IPS-15b (cell line): ENCODE data around the gene DOCK1.

Source experiments
- H3K27me3 ChIP-seq: one replicate; pipeline ENCODE4 v1.6.1; 2013; ENCODE audit warnings: low read length; ENCODE audit not compliant: control insufficient read depth, insufficient read depth
- H3K36me3 ChIP-seq: one replicate; pipeline ENCODE4 v1.6.1; 2013; ENCODE audit warnings: low read length; ENCODE audit not compliant: control insufficient read depth, insufficient read depth
- H3K4me1 ChIP-seq: one replicate; pipeline ENCODE4 v1.6.1; 2013; ENCODE audit warnings: mild to moderate bottlenecking, low read length; ENCODE audit not compliant: control insufficient read depth, insufficient read depth
- H3K4me3 ChIP-seq: one replicate; pipeline ENCODE4 v1.5.1; 2013; ENCODE audit warnings: low read depth, low read length
- H3K9ac ChIP-seq: one replicate; pipeline ENCODE4 v1.6.1; 2013; ENCODE audit warnings: low read depth, mild to moderate bottlenecking, low read length
- H3K9me3 ChIP-seq: one replicate; pipeline ENCODE4 v1.6.1; 2013; ENCODE audit warnings: mild to moderate bottlenecking, low read length; ENCODE audit not compliant: control insufficient read depth, insufficient read depth

Gene DOCK1

DNA sequence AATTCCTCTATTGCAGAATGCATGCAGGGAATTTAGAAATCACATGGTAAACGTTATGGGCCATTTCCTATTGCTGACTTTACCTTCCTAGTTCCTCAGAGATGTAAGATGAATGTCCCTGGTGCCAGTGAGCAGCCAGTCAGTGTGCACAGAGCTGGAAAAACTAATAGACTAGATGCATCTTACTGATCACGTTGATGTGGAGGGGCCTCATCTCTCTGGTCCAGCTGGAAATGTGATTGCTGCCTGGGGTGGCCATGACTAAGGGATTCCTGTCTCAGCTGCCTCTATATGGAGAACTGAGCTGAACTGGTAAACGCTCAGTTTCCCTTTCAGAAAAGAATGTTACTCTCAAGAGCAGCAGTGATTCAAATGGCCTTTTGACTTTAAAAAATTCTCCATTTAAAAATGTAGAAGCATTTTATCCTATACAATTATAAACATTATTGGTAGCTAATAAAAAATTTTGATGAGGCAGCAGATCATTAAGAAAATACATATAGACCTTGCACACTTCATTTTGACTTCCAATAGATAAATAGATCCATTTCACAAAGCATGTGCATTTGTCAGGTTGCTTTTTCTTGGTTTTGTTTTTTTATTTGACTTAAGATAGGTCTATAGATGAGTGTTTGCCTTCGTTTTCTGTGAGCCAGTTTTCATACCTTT lies 371.7 kb downstream of the DOCK1 start:
- H3K36me3 ChIP-seq, result peaks cover 3% of the 10 kb centered on the region
- no peak overlapping the region for H3K9ac ChIP-seq
- H3K27me3 ChIP-seq, result no peaks in the 10 kb centered on the region

DNA sequence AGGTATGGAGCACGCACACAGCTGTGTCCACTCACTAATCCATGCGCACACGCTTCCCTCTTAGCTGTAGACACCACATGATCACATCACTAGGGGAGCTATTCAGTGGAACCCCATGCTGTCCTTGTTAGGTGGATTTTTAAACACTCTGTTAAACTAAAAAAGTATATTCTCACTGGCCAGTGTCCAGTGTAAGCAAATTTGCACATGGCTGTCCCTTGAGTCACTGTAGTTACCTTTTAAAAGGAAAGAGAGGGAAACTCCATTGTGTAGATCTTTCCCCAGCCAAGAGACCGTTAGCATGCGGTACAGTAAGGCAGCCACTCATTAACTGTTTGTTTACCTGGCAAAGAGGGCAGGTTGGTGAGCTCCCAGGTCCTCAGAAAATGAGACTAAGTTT lies 372.8 kb downstream of the DOCK1 start:
- Histone ChIP-seq H3K9me3 (no peaks in the 10 kb centered on the region), H3K9ac (no peak overlapping the region), H3K4me3 (no peak overlapping the region), H3K36me3 (no peaks in the 10 kb centered on the region), H3K27me3 (no peaks in the 10 kb centered on the region), H3K4me1 (no peaks in the 10 kb centered on the region)

More for the DNA sequence above, 371.7 kb downstream of the DOCK1 start:
- H3K4me1 ChIP-seq, result no peaks in the 10 kb centered on the region
- H3K4me3 ChIP-seq, result no peak overlapping the region
- no peaks in the 10 kb centered on the region for H3K9me3 ChIP-seq

DNA sequence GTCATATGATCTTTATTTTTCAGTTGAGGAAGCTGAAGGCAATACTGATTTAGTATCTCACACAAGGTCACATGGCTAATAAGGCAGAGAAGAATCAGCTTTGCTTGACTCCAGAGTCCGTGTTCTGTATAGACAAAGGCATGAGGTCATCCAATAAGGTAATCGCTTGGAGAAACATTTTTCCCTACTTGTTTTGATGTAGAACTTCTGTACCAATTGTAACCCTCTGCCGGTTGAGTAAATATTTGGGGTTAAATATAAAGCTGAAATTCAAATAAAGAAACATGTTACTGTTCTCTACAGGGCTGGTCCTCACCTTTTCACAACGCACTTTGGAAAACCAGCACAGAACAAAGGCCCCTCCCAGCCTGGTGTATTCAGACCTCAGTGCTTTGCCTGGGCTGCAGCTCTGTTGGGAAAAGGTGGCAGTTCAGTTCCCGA lies 374.1 kb downstream of the DOCK1 start:
- no peaks in the 10 kb centered on the region for H3K36me3 ChIP-seq

DNA sequence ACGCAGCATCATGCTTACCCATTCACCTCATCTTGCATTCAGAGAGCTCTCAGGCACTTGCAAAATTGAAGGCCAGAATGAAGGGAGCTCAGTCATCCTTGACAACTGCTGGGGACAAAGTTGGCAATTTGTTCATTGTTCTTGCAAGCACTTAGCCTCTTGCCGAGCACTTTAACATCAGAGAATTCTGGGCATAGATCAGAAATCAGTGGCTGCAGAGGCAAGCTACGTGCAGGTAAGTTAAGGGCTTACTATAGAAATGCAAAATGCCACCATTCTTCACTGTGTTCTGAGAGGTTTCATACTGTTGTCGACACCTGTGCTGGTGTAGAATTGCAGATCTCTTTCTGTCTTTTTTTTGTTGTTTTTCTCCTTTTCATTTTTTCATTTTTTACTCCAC lies 375.2 kb downstream of the DOCK1 start:
- Histone ChIP-seq H3K4me1 (no peaks in the 10 kb centered on the region), H3K27me3 (no peaks in the 10 kb centered on the region), H3K9ac (no peak overlapping the region), H3K4me3 (no peak overlapping the region), H3K36me3 (no peaks in the 10 kb centered on the region), H3K9me3 (no peaks in the 10 kb centered on the region)

More for the DNA sequence above, 374.1 kb downstream of the DOCK1 start:
- H3K4me3 ChIP-seq, result no peak overlapping the region
- H3K27me3 ChIP-seq, result no peaks in the 10 kb centered on the region
- H3K4me1 ChIP-seq, result no peaks in the 10 kb centered on the region
- H3K9me3 ChIP-seq, result no peaks in the 10 kb centered on the region
- H3K9ac ChIP-seq, result no peak overlapping the region

- Histone ChIP-seq H3K9me3 (no peaks in the 10 kb centered on the region), H3K9ac (no peak overlapping the region), H3K36me3 (no peaks in the 10 kb centered on the region)
Measured at GRCh38 chr10:127283017-127283416, 377.8 kb downstream of the DOCK1 start.

GRCh38 chr10:127283576-127283975 lies 378.3 kb downstream of the DOCK1 start:
- H3K4me3 ChIP-seq, result no peak overlapping the region
- no peaks in the 10 kb centered on the region for H3K27me3 ChIP-seq
- no peaks in the 10 kb centered on the region for H3K36me3 ChIP-seq
- H3K4me1 ChIP-seq, result no peaks in the 10 kb centered on the region
- H3K9ac ChIP-seq, result no peak overlapping the region
- no peaks in the 10 kb centered on the region for H3K9me3 ChIP-seq

More at GRCh38 chr10:127283017-127283416, 377.8 kb downstream of the DOCK1 start:
- Histone ChIP-seq H3K27me3 (no peaks in the 10 kb centered on the region), H3K4me3 (no peak overlapping the region), H3K4me1 (no peaks in the 10 kb centered on the region)

GRCh38 chr10:127290850-127291249 lies 385.6 kb downstream of the DOCK1 start:
- no peaks in the 10 kb centered on the region for H3K4me1 ChIP-seq
- no peaks in the 10 kb centered on the region for H3K9me3 ChIP-seq
- H3K27me3 ChIP-seq, result no peaks in the 10 kb centered on the region
- H3K4me3 ChIP-seq, result no peak overlapping the region
- no peaks in the 10 kb centered on the region for H3K36me3 ChIP-seq
- no peak overlapping the region for H3K9ac ChIP-seq

DNA sequence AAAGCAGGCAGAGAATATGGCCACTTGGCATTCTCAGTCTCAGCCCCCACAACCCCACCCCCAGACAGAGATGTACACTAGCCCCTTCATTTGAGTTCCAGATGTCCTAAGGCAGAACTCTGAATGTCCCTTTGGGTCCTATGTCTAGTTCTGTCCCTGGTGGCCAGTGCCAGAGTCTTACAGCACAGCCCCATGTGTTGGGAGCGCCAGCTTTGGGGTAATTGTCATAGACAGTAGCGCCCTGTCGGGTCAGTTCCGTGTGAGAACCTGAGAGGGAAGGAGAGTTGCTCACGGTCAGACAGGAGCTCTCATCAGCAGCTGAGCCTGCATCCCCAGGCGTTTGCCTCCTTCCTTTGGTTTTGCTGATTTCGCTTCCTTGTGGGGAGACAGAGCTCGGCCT lies 386.1 kb downstream of the DOCK1 start:
- Histone ChIP-seq H3K9me3 (no peaks in the 10 kb centered on the region), H3K4me1 (no peaks in the 10 kb centered on the region), H3K27me3 (no peaks in the 10 kb centered on the region), H3K9ac (no peak overlapping the region), H3K4me3 (no peak overlapping the region), H3K36me3 (no peaks in the 10 kb centered on the region)

DNA sequence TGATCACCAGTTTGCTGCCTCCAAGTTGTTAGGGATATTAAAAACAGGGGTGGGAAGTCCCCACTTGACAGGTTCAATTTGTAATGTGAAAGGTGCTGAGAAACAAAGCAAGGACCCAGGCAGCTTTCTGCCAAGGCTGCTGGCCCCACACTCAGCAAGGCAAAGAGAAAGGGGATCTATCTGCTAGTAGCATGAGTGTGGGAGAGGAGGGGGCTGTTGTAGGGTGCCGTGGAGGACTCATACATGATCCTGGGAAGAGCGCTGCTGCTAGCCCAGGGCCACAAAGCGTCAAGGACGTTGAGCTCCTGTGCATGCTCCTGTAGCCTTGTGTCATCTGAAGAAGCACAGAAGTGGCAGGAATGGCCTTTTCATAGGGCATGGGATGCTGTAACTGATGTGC lies 387.7 kb downstream of the DOCK1 start:
- no peaks in the 10 kb centered on the region for H3K27me3 ChIP-seq
- no peak overlapping the region for H3K4me3 ChIP-seq
- H3K36me3 ChIP-seq, result no peaks in the 10 kb centered on the region
- no peak overlapping the region for H3K9ac ChIP-seq
- no peaks in the 10 kb centered on the region for H3K9me3 ChIP-seq
- no peaks in the 10 kb centered on the region for H3K4me1 ChIP-seq

- no peaks in the 10 kb centered on the region for H3K27me3 ChIP-seq
- H3K4me1 ChIP-seq, result no peaks in the 10 kb centered on the region
- no peak overlapping the region for H3K9ac ChIP-seq
- no peaks in the 10 kb centered on the region for H3K36me3 ChIP-seq
- H3K4me3 ChIP-seq, result no peak overlapping the region
- no peaks in the 10 kb centered on the region for H3K9me3 ChIP-seq
Measured at GRCh38 chr10:127293640-127294039, 388.4 kb downstream of the DOCK1 start.

- Histone ChIP-seq H3K4me3 (no peak overlapping the region), H3K4me1 (no peaks in the 10 kb centered on the region), H3K36me3 (no peaks in the 10 kb centered on the region), H3K27me3 (no peaks in the 10 kb centered on the region), H3K9ac (no peak overlapping the region), H3K9me3 (no peaks in the 10 kb centered on the region)
Measured at GRCh38 chr10:127296696-127297095, 391.5 kb downstream of the DOCK1 start.

GRCh38 chr10:127298381-127298780 lies 393.2 kb downstream of the DOCK1 start:
- Histone ChIP-seq H3K9ac (no peak overlapping the region), H3K36me3 (no peaks in the 10 kb centered on the region), H3K27me3 (no peaks in the 10 kb centered on the region), H3K9me3 (no peaks in the 10 kb centered on the region), H3K4me1 (no peaks in the 10 kb centered on the region), H3K4me3 (no peak overlapping the region)
